Activated CD8-positive, alpha-beta memory T cell treated with anti-CD3 and anti-CD28 coated beads, Interleukin-2, amount 50 U/mL, for 4 hours (primary cell): Measurements from ENCODE around the gene FOXL3.
"Not testable (repeated sequence)": the region's sequence is repeated elsewhere in the genome, so short reads cannot be mapped to it uniquely, and the experiment has no call there.

ENCODE experiments used
- DNase-seq: peaks from one replicate; pipeline ENCODE4 v3.0.0-alpha.2; 2020

Gene FOXL3

GRCh38 chr7:289756-290553 lies at the start of gene FOXL3:
FOXL3 (plus strand) TSS chr7:290170; CDS start chr7:290170, 0 bp downstream.
- DNase-seq, result no peak

DNA sequence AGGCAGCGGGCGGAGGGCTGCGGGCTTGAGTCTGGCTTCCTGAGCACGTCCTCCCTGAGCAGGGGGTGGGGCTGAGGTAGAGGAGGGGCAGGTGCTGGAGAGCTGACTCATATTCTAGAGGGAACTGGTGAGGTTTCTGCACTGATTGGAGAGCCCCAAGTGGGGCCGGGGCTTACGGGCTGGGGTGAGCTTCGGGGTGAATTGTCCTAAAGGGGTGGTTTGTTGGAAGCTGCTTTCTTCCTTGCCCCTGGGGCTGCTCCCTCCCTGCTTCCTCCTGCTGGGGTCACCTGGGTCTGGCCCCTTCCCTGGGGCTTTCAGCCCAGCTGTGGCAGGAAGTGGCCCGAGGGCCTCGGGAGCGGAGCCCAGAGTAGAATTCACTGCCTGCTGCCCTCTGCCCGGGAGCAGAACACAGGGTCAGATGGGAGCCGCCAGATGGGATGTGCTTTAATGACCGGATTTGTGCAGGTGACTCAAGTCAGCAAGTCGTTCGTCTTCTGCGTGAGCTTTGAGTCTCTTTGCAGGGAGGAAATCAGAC lies 49.0 kb upstream of the FOXL3 start:
- no peak for DNase-seq

- no peak for DNase-seq
Observed at GRCh38 chr7:241513-241912, 48.5 kb upstream of the FOXL3 start.

DNA sequence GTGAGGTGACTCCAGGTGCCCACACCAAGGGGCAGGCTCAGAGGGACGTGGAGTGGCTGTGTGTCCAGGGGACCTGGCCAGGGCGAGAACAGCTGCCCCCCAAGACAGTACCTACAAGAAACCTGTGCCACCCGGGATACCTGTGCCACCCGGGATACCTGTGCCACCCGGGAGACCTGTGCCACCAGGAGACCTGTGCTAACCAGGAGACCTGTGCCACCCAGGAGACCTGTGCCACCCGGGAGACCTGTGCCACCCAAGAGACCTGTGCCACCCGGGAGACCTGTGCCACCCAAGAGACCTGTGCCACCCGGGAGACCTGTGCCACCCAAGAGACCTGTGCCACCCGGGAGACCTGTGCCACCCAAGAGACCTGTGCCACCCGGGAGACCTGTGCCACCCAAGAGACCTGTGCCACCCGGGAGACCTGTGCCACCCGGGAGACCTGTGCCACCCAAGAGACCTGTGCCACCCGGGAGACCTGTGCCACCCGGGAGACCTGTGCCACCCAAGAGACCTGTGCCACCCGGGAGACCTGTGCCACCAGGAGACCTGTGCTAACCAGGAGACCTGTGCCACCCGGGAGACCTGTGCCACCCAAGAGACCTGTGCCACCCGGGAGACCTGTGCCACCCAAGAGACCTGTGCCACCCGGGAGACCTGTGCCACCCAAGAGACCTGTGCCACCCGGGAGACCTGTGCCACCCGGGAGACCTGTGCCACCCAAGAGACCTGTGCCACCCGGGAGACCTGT lies 47.0 kb upstream of the FOXL3 start:
- DNase-seq, result not testable (repeated sequence)

DNA sequence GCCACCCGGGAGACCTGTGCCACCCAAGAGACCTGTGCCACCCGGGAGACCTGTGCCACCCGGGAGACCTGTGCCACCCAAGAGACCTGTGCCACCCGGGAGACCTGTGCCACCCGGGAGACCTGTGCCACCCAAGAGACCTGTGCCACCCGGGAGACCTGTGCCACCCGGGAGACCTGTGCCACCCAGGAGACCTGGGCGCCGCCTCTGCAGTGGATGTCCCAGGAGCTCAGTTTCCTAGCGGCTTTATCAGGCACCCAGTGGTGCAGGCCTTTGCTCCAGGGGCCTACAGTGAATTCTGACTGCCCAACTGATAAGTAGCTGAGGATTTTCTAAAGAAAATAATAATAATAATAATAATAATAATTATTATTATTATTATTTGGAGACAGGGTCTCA lies 46.4 kb upstream of the FOXL3 start:
- DNase-seq, result not testable (repeated sequence)

DNA sequence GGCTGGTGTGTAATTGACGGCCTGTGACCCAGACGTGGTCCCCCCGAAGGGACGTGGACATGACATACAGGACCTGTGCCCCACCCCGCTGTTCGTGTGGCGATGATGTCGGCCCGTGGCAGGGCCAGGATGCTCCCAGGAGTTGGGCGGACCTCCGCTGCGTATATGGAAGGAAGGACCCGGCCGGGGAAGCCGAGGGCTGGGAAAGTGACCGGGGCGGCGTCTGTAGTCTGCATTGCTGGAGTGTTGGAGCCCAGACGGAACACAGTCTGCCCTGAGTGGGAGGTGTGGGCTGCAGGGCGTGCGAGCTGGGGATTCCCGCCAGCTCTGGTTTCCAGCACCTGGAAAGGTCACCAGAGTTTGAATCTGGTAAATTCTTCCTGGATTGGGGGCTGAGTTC lies 45.0 kb upstream of the FOXL3 start:
- DNase-seq, result no peak

GRCh38 chr7:245574-246295 lies 44.2 kb upstream of the FOXL3 start:
- no peak for DNase-seq

DNA sequence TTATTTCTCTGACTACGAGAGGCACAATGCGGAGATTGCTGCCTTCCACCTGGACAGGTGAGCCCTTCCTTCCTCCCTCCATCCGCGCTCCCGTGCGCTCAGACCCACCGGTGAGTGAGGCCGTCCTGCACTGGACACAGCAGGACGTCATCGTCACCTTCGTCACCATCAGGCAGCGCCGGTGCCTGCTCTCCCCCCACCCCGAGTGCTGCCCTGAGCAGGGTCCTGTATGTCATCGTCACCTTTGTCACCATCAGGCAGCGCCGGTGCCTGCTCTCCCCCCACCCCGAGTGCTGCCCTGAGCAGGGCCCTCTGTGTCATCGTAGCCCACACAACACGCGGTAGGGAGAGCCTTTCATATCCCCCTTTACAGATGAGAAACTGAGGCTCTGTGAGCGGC lies 43.5 kb upstream of the FOXL3 start:
- no peak for DNase-seq

DNA sequence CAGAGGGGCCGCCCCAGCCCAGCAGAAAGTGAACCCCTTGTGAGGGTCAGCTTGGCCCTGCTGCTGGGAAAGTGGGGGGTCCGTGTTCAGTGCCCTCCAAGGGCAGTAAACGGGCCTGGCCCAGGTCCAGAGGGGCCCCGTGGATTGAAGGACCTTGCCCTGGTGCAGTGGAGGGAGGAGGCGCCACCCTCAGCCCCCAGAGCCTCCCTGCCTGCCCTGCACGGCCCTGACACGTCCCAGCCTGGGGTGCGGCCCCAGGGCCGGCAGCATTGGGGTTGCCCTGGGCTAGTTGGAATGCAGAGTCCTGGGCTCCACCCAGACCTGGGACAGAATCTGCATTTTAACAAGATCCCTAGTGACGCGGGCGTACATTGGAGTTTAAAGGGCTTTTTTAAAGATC lies 42.8 kb upstream of the FOXL3 start:
- DNase-seq, result no peak

- DNase-seq, result no peak
Observed at GRCh38 chr7:247636-248035, 42.3 kb upstream of the FOXL3 start.

GRCh38 chr7:248732-249435 lies 41.1 kb upstream of the FOXL3 start:
- no peak for DNase-seq

DNA sequence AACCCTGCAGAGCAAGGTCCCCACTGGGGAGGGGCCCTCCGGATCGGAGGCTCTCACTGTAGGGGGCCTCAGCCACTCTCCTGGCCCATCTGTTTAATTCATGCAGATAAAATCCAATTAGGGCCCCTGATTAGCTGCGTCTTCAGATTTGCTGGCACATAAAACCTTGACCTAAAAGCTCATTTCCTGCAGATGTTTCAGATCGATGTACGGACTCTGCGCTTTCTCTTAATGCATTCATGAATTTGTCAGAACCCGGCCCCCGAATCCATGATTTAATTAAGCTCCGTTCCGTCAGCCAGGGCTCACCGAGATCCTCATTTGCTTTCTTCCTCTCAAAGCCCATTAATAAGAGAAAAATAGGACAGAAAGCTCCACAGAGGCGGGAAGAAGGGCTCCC lies 40.0 kb upstream of the FOXL3 start:
- no peak for DNase-seq

- DNase-seq, result no peak
Observed at GRCh38 chr7:250523-250922, 39.4 kb upstream of the FOXL3 start.

- no peak for DNase-seq
Observed at GRCh38 chr7:251005-251404, 39.0 kb upstream of the FOXL3 start.

GRCh38 chr7:251446-252175 lies 38.4 kb upstream of the FOXL3 start:
- no peak for DNase-seq

DNA sequence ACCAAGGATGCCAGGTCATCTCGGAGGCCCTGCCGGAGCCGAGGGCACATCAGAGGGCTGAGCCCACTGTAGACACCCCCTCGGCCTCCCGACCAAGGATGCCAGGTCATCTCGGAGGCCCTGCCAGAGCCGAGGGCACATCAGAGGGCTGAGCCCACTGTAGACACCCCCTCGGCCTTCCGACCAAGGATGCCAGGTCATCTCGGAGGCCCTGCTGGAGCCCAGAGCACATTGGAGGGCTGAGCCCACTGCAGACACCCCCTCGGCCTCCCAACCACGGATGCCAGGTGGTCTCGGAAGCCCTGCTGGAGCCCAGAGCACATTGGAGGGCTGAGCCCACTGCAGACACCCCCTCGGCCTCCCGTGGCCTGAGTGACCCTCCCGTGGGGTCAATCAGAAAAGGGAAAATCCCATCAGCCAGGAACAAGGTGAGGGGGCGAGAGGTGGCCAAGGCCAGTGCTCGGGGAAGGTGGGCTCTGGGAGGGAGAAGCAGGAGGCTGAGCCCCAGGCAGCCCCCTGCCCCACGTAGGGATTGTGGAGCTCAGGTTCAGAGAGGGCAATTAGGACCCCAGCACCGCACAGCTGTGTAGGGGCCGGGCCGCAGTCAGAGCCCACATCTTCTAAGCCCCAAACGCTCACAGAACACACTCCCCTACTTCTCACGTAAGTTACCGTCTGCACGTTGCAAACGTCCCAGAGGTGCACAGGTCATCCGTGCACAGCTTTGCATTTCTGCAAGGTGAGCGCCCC lies 37.6 kb upstream of the FOXL3 start:
- DNase-seq, result no peak

GRCh38 chr7:252981-253380 lies 37.0 kb upstream of the FOXL3 start:
- no peak for DNase-seq

DNA sequence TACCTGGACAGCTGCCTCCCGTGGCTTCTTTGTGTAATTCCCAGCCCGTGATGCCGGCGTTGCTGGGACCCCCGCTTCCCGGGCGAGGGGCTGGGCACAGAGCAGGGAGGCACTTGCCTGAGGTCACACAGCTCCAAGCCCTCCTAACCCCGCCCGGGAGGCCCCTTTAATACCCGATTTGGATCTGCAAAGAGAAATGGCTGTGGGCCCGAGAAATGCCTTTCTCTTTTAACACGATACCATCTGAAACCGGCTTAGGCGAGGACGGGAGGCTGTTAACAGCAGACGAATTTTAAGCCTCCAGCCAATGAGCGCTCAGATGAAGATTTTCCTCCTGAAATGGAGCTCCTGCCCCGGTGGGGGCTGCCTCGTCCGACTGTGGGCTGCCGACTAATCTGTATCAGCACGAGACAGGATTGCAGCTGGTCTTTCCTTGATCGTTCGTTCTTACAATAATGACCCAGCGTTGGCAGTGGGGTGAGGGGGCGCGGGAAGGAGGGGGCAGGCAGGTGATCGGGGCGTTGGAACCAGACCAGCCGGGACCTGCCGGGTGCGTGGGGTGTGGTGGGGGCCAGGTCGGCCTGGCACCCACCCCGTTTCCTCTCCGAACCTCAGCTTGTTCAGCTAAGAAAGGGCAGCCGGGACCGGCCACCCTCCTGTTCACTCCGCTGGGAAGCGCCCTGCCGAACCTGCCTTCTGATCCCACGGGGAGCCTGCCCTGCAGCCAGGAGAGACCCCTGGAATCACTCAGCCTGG lies 36.2 kb upstream of the FOXL3 start:
- DNase-seq, result no peak

DNA sequence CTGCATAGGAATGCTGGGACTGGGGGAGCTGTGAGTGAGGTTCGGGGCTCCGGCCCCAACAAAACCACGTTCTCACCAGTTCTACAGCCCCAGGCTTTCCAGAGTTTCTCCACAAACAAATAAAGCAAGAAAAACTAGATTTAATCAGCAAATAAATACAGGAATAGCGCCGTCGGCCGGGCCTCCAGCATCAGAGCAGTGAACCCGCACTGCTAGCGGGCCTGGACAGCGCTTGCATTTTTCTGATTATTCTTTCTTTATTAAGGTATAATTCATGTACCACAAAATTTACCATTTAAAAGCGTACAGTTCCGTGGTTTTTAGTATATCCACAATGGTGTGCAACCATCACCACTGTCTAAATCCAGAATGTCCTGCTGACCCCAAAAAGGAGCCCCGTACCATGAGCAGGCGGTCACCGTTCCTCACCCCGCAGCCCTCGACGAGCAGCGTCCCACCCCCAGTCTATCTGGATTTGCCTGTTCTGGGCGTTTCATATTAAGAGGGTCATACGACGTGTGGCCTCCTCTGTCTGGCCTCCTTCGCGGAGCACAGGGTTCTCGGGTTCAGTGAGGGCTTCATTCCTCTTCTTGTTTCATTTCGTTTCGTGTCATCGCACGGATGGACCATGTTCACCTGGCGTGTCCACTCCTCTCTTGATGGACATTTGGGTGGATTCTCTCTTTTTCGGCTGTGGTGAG lies 35.5 kb upstream of the FOXL3 start:
- DNase-seq, result no peak

DNA sequence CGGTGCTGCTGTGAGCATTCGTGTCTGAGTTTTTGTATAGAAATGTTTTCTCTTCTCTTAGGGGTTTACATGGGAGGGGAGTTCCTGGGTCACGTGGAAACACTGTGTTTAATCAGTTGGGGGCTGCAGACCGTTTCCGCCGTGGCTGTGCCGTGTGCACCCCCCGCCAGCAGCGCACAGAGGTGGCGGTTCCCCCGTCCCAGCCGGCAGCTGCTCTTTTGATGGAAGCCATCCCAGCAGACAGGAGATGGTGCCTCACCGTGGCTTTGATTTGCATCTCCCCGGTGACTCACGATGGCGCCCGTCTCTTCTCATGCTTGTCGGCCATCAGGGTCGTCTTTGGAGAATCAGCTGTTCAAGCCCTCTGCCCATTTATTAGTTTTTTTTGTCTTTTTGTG lies 34.9 kb upstream of the FOXL3 start:
- no peak for DNase-seq
